Stimulated activated naive CD8-positive, alpha-beta T cell treated with anti-CD3 and anti-CD28 coated beads, Interleukin-15, Interleukin-2, amounts not matched to agents 100 U/mL and 50 U/mL, for 24 hours (primary cell): ENCODE results near the gene RAG1.

Experiments
- ATAC-seq: fragments of 150-1000 bp; cut with Tn5 transposase; one replicate; pipeline ENCODE4 v1.10.0; 2021
- DNase-seq: peaks from one replicate; pipeline ENCODE4 v3.0.0; 2021

The RAG1 gene

GRCh38 chr11:36628141-36628540, 60.3 kb downstream of the RAG1 start:
- ATAC-seq (no peak), DNase-seq (no peak)

- DNase-seq (no peak), ATAC-seq (no peak)
Observed at GRCh38 chr11:36628765-36629244, 61.0 kb downstream of the RAG1 start.
